DLD1 (cell line): ENCODE data around the gene SNX25.

Experiments used
- in situ Hi-C: cut with HindIII; loops from 2 replicates; pipeline ENCODE4 v1.10.0; 2017; ENCODE audit warnings: low sequenced_read_pairs

SNX25 gene

DNA sequence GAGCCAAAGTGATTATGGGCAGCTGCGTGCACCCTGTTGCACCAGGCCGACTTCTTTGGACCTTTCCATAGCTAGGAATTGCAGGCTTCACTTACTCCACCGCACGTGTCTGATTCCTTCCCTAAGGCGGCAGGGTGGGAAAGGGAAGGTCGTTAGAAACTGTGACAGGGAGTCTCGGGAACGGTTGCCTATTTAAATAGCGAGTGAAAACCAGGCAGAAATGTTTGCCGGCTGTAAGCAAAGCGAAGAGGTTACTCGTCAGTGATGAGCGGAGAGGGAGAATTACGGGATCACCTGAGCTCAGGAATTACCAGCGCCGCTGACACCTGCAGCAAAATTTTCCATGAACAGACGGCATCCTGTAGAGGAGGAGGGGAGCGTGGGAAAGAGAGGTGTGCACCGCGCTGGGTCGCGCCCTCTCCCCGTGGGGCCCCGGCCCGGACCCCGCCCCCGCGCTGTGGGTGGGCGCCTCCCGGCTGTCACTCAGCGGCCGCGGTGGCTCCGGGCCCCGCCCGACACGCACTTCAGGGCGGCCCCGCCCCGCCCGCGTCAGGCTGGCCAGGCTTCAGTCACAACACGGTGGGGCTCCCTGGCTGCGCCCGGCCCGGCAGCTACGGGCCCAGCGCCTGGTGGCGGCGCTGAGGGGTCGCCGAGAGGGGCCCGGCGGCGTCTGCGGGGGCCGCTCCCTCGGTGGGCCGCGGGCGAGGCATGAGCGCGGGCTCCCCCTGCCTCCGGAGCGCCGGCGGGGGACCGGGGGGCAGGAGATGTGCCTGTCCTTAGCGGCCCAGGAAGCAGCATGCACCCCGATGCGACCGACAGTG lies at the start of gene SNX25:
Gene SNX25, plus strand, starts transcription at position 568 of the 821 bp plus-strand sequence. Its CDS starts 229 bp downstream, at position 797.
- in situ Hi-C loops, result no loop called here

DNA sequence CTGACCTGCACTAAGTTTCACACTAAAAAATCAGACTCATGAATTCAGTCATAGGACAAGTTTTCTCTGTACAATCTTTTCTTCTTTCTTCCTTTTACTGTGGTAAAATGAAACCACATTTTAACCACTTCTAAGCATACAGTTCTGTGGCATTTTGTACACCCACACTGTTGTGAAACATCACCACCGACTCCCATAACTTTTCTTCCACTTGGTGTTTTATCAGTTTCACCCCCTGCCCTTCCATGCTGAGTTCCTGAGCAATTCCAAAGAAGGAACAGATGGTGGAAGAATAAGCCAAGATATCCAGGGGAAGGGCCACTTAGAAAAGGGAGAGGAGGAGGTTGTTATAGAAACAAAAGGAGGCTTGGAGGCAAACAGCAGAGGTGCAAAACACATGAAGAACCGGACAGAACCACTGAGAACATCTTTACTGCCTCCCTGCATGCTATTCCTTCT lies 43.8 kb upstream of the SNX25 start:
- in situ Hi-C loops, result no loop called here

DNA sequence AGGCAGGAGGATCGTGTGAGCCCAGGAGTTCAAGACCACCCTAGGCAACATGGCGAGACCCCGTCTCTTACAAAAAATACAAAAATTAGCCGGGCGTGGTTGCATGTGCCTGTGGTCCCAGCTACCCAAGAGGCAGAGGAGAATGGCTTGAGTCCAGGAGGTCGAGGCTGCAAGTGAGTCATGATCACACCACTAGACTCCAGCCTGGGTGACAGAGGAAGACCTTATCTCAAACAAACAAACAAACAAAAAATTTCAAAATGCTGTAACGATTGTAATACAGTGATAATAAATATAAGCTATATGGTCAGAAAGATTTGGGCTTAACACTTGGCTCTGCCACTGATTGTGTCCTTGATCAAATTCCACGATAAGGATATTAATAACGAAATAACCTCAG lies 42.2 kb upstream of the SNX25 start:
- in situ Hi-C loops, result no loop called here

DNA sequence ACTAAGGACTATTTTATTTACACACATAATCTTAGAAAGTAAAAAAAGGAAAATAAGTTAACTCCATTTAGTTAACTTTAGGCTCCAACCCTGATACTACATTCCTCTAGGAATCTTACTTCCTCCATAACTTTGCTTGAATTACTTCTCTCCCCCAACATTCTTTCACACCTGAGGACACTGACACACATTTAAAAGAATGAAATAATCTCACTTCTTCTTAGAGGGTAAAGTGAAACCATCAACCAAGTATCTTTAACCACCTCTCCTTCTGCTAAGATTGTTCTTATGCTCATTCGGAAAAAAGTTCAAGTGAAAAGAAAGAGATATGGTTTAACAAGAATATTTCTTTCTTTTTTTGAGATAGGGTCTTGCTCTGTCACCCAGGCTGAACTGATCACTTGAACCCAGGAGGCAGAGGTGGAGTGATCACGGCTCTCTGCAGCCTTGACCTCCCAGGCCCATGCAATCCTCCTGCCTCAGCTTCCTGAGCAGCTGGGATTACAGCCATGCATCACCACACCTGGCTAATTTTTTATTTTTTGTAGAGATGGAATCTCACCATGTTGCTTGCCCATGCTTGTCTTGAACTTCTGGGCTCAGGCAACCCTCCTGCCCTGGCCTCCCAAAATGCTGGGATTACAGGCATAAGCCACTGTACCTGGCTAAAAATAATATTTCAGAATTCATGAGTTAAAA lies 37.9 kb upstream of the SNX25 start:
- in situ Hi-C loops, result no loop called here

DNA sequence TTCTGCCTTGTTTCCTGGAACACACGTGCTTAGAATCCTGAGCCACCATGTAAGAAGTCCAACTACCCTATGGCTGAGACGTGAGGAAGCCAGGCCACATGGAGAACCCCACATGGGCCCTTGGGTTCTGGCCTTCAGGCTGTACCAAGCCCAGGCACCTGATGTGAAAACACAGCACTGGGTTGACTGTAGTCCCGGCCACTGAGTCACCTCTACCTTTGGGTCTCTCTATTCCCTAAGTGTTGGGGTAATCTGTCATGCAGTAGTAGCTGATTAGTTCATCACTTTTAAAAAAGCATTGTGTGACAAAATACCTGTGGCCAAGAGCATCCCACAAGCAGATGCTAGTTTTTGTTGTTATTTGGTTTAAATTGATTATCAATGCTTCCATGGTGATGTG lies 29.9 kb upstream of the SNX25 start:
- in situ Hi-C loops, result loop anchor here (25.0 kb wide), 1 partner anchor 208 kb away; the partner anchor contains the start of genes ANKRD37 and LRP2BP

DNA sequence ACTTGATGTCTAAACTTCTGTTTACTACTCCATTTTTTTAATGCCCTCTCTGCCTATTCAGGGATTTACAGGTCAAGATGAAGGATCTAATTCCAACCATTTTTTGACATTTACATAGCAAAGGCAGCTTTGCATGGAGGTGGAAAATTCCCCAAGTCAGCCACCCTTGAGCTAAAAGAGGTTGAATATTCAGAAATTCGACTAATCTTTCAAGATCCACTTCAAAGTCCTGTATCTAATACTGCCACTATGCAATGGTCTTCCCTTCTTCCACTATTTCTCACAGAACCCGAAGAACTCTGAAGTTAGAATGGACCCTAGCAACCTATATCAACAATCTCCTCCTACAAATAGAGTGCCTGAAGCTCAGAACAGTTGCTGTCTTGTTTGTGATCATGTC lies 27.2 kb upstream of the SNX25 start:
- in situ Hi-C loops, result loop anchor here (25.0 kb wide), 1 partner anchor 205 kb away; the partner anchor contains the start of genes ANKRD37 and LRP2BP

DNA sequence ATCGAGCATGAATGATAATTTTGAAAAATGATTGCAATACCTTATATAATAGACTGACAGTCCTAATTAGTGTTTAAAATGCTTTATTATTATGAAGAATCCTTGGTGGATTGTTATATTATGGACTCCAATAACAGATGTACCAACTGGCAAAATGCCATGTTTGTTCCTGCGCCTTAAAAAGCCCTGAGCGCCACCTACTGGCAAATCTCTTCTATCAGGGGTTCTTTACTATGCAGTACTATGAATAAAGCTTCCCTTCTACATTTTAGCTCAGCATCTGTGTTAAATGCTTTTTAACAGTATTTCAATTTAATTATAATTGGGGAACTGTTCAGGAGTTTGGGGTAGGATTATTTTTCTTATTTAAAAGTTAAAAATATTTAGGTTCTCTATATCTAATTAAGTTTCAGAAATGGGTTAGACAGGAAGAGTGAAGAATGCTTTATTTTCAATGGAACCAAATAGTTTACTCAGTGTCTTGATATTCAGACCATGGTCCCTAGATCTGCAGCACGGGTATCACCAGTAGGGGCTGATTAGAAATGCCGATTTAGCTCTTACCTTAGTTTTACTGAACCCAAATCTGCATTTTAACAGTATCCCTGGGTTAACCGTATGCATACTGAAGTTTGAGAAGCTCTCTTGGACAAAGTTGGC lies 25.6 kb upstream of the SNX25 start:
- in situ Hi-C loops, result loop anchor here (25.0 kb wide), 1 partner anchor 204 kb away; the partner anchor contains the start of genes ANKRD37 and LRP2BP

DNA sequence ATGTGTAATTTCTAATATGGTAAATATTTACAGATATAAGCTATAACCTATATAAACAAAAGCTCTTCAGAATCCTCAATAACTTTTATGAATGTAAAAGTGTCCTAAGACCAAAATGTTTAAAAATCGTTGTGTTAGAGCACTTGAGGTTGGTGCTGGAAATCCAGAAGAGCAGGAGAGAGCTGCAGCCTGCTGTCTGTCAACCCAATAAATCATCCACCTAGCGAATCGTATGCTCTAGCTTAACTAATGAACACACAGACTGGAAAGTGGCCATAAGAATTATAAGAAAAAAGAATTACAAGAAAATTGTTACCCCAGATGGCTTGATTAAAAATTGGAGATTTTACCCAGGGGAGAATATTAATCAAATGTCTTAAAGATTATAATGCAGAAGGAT lies 22.6 kb upstream of the SNX25 start:
- in situ Hi-C loops, result loop anchor here (25.0 kb wide), 1 partner anchor 201 kb away; the partner anchor contains the start of genes ANKRD37 and LRP2BP

DNA sequence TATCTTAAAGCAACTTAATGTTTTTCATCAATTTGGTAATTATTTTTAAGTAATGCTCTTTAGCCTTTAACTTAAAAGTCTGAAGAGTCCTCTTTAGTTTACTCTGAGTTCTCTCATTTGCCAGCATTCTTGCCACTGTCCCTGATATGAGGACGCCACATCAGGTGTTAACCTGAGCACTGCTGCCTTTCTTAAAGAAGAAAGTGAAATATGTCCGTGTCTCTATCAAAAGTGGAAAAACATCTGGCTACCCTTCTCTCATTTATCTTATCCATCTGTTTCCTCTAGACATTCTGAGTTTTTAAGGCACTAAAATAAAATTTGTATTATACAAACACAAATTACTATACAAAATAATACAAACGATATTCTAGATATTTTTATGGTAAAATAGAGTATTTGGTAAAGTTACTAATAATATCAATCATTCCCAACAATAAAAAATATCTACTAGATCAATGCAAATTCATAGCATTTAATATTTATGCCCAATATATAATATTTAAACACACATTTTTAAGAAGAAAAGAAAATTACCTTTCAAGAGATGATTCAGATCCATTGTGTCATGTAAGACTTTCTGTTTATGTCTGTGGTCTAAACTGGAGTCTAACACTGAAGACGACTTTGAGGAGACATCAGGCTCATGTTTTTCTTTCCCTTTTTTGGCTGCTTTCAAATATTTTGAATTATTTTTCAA lies 19.6 kb upstream of the SNX25 start:
- in situ Hi-C loops, result loop anchor here (25.0 kb wide), 1 partner anchor 198 kb away; the partner anchor contains the start of genes ANKRD37 and LRP2BP

DNA sequence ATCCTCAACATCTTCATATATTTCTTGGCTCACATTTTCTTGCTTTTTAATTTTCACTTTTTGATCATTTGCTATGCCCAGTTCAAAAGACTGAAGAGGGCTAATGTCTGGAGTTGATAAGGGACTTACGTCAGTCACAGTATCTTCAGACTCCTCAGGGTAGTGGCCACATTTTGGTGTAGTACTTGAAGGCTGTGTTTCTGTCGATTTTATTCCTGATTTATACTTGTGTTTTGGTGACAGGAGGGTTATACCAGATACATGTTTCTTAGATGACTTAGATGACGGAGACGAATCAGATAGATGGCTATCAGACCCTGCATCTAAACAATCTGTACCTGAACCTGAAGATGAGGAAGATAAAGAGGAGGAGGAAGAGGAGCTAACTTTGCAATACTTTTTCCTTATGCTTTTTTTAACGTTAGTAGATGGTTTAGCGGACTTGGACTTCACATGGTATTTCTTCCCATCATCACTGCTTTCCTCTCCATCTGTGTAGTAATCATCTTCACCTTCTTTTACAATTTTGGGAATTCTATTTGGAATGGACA lies 19.0 kb upstream of the SNX25 start:
- in situ Hi-C loops, result loop anchor here (25.0 kb wide), 1 partner anchor 197 kb away; the partner anchor contains the start of genes ANKRD37 and LRP2BP

DNA sequence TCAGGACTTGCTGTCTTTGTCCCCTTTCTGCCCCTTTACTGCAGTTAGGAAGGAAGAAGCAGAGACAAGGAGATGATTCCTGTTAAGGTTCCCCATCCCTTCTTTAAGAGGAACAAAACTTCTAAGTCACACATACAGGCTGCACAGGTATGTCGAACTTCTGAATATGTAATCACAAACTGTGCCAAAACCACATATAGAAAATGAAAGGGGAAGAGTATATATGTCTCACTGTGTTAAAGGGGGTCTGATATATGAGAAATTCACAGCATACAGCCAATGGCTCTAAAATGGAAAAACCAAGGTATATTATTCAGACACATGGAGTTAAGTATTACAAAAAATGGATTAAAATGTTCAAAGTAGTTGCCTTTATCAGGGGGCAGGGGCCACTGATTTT lies 17.3 kb upstream of the SNX25 start:
- in situ Hi-C loops, result loop anchor here (25.0 kb wide), 1 partner anchor 195 kb away; the partner anchor contains the start of genes ANKRD37 and LRP2BP

DNA sequence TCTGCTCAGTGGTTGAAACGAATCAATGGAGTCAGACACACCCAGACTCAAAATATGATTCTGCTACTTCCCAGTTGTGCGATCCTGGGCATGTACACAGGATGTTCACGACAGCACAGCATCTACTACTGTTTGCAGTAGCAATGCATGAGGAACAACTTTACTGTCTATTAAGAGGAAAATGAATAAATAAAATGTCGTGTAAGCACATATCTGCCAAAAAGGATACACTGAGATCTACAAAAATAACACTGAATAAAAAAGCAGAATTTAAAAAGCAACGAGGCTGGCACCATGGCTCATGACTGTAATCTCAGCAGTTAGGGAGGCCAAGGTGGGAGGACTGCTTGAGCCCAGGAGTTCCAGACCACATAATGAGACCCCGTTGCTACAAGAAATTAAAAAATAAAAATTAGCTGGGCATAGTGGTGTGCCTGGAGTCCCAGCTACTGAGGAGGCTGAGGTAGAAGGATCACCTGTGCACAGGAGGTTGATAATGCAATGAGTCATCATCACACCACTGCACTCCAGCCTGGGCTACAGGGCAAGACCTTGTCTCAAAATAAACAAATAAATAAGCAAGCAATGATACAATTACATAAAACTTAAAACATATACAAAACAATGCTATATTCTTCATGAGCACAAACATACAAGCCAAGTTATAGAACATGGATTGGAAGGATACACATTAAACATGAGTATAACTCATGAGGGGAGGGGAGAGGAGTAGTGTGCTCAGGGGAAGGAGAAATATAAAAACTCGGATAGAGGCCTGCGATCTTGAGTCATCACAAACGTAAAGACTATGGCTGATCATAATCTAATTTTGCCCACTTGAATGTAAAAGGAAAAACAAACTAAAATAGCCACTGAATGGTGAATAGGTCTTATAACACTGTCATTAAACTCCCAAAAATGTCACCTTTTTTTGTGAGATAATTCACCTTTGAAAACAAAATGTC lies 14.2 kb upstream of the SNX25 start:
- in situ Hi-C loops, result loop anchor here (25.0 kb wide), 1 partner anchor 192 kb away; the partner anchor contains the start of genes ANKRD37 and LRP2BP

DNA sequence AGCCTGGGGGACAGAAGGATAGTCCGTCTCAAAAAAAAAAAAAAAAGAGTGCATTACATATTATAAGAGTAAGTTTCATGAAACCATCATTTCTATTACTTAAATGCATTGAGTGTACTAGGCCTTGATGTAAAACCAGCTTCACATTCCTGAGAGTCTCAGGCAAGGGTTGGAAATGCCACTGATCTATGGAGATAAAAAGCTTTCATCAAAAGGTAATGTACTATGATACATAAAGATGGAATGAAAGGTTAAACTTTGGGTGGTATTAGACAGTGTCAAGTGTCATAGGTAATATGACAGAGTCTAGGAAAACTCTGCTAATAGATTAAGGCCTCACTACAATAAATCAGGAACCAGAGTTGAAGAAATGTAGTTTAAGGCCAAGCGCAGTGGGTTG lies 13.0 kb upstream of the SNX25 start:
- in situ Hi-C loops, result loop anchor here (25.0 kb wide), 1 partner anchor 191 kb away; the partner anchor contains the start of genes ANKRD37 and LRP2BP

DNA sequence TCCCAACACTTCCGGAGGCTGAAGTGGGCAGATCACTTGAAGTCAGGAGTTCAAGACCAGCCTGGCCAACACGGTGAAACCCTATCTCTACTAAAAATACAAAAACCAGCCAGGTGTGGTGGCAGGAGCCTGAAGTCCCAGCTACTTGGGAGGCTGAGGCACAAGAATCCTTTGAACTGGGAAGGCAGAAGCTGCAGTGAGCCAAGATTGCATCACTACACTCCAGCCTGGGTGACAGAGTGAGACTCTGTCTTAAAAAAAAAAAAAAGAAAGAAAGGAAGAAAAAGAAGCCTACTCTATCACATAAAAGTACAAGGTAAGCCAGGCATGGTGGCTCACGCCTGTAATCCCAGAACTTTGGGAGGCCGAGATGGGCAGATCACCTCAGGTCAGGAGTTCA lies 11.2 kb upstream of the SNX25 start:
- in situ Hi-C loops, result loop anchor here (25.0 kb wide), 1 partner anchor 189 kb away; the partner anchor contains the start of genes ANKRD37 and LRP2BP

DNA sequence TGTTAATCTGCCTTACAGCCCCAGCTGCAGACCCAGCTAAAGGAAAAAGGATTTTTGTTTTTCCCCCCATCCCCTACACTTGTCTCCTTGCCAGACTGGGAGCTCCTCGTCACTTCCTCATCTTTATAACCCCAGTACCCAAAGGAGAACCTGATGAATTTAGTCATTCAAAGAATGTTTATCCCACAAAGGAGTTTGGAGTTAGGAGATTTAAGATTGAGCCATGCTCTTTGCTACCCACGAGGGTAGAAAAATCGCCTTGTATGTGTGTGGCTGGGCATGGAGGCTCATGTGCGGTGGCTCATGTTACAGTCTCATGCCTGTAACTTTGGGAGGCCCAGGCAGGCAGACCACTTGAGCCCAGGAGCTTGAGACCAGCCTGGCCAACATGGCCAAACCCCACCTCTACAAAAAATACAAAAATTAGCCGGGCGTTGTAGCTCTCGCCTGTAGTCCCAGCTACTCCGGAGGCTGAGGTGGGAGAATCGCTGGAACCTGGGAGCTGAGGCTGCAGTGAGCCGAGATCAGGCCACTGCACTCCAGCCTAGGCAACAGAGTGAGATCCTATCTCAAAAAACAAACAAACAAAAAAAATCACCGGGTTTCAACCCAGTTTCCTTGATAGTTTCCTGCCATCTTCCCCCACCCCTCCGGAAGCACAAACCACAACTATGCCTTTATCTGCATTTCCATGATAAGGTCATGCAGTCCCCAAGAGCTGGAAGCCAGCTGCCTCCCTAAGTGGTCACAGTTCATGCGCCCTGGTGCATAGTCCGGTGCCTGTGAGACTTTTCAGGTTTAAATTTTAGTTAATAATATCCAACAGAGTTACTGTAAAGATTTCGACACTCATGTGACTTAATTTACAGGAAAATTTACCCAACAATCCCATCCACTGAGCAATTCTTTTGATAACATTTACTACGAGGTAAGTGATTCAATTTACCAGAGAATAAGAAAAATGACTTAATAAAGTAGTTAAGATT lies 7.1 kb upstream of the SNX25 start:
- in situ Hi-C loops, result no loop called here

DNA sequence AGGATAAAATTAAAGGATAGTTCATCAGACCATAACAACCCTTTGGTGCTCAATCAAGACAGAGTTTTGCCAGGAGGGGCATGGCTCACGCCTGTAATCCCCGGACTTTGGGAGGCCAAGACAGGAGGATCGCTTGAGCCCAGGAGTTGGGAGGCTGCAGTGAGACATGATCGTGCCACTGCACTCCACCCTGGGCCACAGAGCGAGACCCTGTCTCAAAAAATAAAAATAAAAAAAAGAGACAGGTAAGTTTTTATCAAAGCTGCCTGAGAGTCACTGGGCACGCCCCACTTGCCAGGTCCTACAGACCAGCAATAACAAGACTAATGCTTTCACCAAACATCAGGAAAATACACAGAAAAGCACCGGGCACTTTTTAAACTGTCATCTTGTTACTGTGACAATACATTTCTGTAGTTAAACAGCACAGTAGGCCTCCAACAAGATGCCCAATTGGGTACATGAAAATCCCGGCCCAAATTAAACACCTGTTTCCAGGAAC lies 6.4 kb upstream of the SNX25 start:
- in situ Hi-C loops, result no loop called here
